ENCODE results near the gene ASS1. TPM values are rescaled to one million over a fixed set of nuclear protein-coding genes. Genes with fewer than 3 reads are reported as not detected.

ASS1 gene
- total RNA-seq, 4 donors from 2014 or later = 46.7 to 131 (median 94.4) TPM

GRCh38 chr9:130462685-130463540 lies 18.2 kb downstream of the ASS1 start:
- H3K4me1 ChIP-seq = peaks cover 0 to 9% (median 0%) of the 10 kb centered on the region in 3 donors
- H3K27me3 ChIP-seq = no peaks in the 10 kb centered on the region
- H3K36me3 ChIP-seq = peaks cover 0 to 69% of the 10 kb centered on the region in 2 donors
- WGBS, 2 donors (ENCODE audit: low coverage in 1 of 2) = 100% methylated on average over 2 of the region's 27 CpGs; no CpG with 5 or more reads in 1 of the 2 donors
- TF ChIP-seq POLR2AphosphoS5 (IDR thresholded peaks at IDR 0.05) = no peak
- no peak for TF ChIP-seq CTCF (IDR thresholded peaks at IDR 0.05)
- TF ChIP-seq POLR2A (IDR thresholded peaks at IDR 0.05) = no peak
- TF ChIP-seq EP300 (IDR thresholded peaks at IDR 0.05) = no peak
- no peaks in the 10 kb centered on the region for H3K9me3 ChIP-seq
- H3K27ac ChIP-seq = no peak overlapping the region
- ATAC-seq = no peak
- H3K4me3 ChIP-seq = no peak overlapping the region

GRCh38 chr9:130463763-130464745 lies 19.3 kb downstream of the ASS1 start:
- Histone ChIP-seq H3K9me3 (no peaks in the 10 kb centered on the region), H3K36me3 (peaks cover 0 to 68% of the 10 kb centered on the region in 2 donors), H3K4me1 (peaks cover 0 to 9% (median 0%) of the 10 kb centered on the region in 3 donors), H3K4me3 (no peak overlapping the region), H3K27me3 (no peaks in the 10 kb centered on the region), H3K27ac (no peak overlapping the region)
- ATAC-seq = no peak
- TF ChIP-seq POLR2AphosphoS5 (IDR thresholded peaks at IDR 0.05) (no peak), EP300 (IDR thresholded peaks at IDR 0.05) (no peak), CTCF (IDR thresholded peaks at IDR 0.05) (no peak), POLR2A (IDR thresholded peaks at IDR 0.05) (no peak)
- 79 to 100% methylated on average over 1 to 8 of the region's 22 CpGs for WGBS, 2 donors (ENCODE audit: low coverage in 1 of 2)

- H3K36me3 ChIP-seq = peaks cover 0 to 69% of the 10 kb centered on the region in 2 donors
- no peaks in the 10 kb centered on the region for H3K9me3 ChIP-seq
- H3K4me3 ChIP-seq = no peak overlapping the region
- TF ChIP-seq POLR2A (IDR thresholded peaks at IDR 0.05) (no peak), CTCF (IDR thresholded peaks at IDR 0.05) (no peak), POLR2AphosphoS5 (IDR thresholded peaks at IDR 0.05) (no peak), EP300 (IDR thresholded peaks at IDR 0.05) (no peak)
- H3K27ac ChIP-seq = no peak overlapping the region
- no peak for ATAC-seq
- WGBS, 2 donors (ENCODE audit: low coverage in 1 of 2) = 80 to 83% methylated on average over 3 to 7 of the region's 16 CpGs
- peaks cover 0 to 9% (median 0%) of the 10 kb centered on the region in 3 donors for H3K4me1 ChIP-seq
- no peaks in the 10 kb centered on the region for H3K27me3 ChIP-seq
Observed at GRCh38 chr9:130465383-130466096, 20.8 kb downstream of the ASS1 start.

GRCh38 chr9:130466537-130467217 lies 21.9 kb downstream of the ASS1 start:
- Histone ChIP-seq H3K27ac (no peak overlapping the region), H3K4me1 (no peaks in the 10 kb centered on the region), H3K27me3 (no peaks in the 10 kb centered on the region), H3K9me3 (no peaks in the 10 kb centered on the region), H3K4me3 (no peak overlapping the region), H3K36me3 (peaks cover 0 to 80% of the 10 kb centered on the region in 2 donors)
- no peak for ATAC-seq
- 90% methylated on average over 4 of the region's 20 CpGs; no CpG with 5 or more reads in 1 of the 2 donors for WGBS, 2 donors (ENCODE audit: low coverage in 1 of 2)
- TF ChIP-seq CTCF (IDR thresholded peaks at IDR 0.05) (no peak), POLR2AphosphoS5 (IDR thresholded peaks at IDR 0.05) (no peak), EP300 (IDR thresholded peaks at IDR 0.05) (no peak), POLR2A (IDR thresholded peaks at IDR 0.05) (no peak)
